ENCODE data around the gene ADARB2.

DNA sequence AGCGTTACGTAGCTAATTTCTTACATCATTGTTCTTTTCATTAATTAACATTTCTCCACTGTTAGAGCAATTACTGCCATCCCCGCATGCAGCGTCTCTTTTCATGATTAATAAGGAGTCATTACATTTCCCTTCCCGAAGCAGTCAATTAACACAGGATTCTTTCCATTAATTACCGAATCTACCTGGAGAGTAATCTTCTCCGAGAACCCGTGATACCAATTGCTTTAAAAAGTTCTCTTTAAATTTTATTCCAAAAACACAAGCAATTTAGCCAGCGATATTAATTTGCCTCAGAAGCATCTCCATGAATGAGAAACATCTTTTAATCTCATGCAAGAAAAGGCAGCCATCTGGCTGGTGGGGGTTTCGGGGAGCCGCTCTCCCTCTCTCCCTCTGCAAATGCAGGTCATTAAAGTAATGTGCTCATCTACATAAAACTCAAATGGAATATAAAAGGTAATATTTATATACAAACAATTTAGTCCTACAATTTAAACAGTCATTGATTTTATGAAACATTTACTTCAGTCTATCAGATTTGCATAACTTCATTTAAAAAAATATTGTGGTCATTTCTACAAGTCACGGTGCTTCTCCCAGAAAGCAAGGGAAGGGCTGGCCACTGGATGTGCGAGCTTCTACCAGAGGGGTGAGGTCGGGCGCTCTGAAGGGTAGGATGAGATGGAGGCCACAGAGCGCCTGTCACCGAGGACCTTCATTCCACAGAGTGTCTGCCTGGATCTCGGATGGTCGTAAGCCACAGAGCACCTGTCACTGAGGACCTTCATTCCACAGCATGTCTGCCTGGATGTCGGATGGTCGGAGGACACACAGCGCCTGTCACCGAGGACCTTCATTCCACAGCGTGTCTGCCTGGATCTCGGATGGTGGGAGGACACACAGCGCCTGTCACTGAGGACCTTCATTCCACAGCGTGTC, 536.2 kb downstream of the ADARB2 start:
- TF ChIP-seq TAF1 (IDR thresholded peaks at IDR 0.05; ENCODE audit: low read depth, low read length) (no peak), POLR2AphosphoS5 (IDR thresholded peaks at IDR 0.05; ENCODE audit: low read depth, low read length) (no peak), POLR2A (IDR thresholded peaks at IDR 0.05; ENCODE audit: low read depth, low read length) (no peak), POU2F2 (IDR thresholded peaks at IDR 0.05; ENCODE audit: low read depth, low read length) (no peak)
